BJ (cell line): ENCODE data around the gene EPB41L4A. TPM values are rescaled to one million over a fixed set of nuclear protein-coding genes. Genes with fewer than 3 reads are reported as not detected.

Experiments used
- CTCF ChIA-PET: fragments of 350-600 bp; formaldehyde crosslinking; extraction: SDS; loops from one replicate; lab custom pipeline; 2021; ENCODE audit warnings: antibody characterized with exemption, inconsistent platforms; lab: Yijun Ruan, JAX
- POLR2A ChIA-PET: fragments of 300-600 bp; sonication (Branson Sonifier 250); formaldehyde crosslinking; extraction: SDS; loops from one replicate; lab custom pipeline; 2021; ENCODE audit warnings: antibody characterized with exemption; lab: Charles Lee
- DNase-seq: peaks from one replicate; pipeline ENCODE4 v3.0.0-alpha.2; 2011; ENCODE audit warnings: low read depth
- H3K27me3 ChIP-seq: 2 replicates; pipeline ENCODE4 v1.6.0; 2011; ENCODE audit warnings: low read length; ENCODE audit not compliant: control insufficient read depth, insufficient read depth
- H3K36me3 ChIP-seq: 2 replicates; pipeline ENCODE4 v1.5.1; 2011; ENCODE audit warnings: low read length; ENCODE audit not compliant: control insufficient read depth, insufficient read depth
- H3K4me3 ChIP-seq: 2 replicates; pipeline ENCODE4 v1.5.1; 2011; ENCODE audit warnings: low read depth, mild to moderate bottlenecking, control low read depth, low read length
- polyA plus RNA-seq: library from polyadenylated mRNA; depleted of rRNA; stranded (reverse); fragments of >200 nt; gene quantifications from 2 replicates; pipeline ENCODE4 v1.2.3, GENCODE V29; 2011
- TF ChIP-seq, protein P1 (sequence below): IDR thresholded peaks from 2 replicates; pipeline ENCODE4 v1.5.1; 2011; ENCODE audit warnings: low read depth, mild to moderate bottlenecking, control low read depth, inconsistent platforms, low read length, moderate library complexity; ENCODE audit not compliant: insufficient read depth

EPB41L4A gene
- polyA plus RNA-seq, 1 experiment = 0.04 TPM

DNA sequence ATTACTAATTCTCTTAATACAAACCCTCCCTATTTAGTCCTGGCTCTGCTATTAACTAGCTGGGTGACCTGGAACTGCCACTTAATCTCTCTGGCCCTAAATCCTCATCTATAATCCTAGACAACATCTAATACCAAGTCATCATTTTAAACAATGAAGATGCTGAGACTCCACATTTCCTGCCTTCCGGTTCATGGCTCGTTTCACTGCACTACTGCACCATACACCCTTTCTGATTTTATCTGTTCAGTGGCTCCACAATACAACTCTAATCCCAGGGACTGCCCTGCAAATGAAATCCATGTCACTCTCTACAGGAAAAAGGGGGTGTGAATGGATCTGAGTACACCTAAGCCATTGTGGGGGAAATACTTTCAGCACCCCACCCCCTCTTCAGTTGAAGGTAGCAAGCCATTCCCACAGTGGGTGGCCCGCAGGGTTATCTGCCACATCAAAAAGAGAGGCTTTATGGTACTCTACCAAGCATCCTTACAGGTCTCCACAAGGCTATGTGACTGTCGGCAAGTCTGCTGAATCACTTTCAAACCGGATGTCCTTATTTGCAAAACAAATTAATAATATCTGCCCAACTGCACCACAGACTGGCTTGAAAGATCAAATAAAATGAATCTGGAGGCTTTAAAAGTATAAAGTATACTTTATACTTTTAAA, 89.5 kb downstream of the EPB41L4A start:
- ChIA-PET POLR2A (no interaction called here), CTCF (no interaction called here)
- no peaks in the 10 kb centered on the region; the same call in 1 of the 2 replicates for H3K27me3 ChIP-seq
- H3K4me3 ChIP-seq = no peak overlapping the region
- DNase-seq = no peak
- TF ChIP-seq, protein P1, sequence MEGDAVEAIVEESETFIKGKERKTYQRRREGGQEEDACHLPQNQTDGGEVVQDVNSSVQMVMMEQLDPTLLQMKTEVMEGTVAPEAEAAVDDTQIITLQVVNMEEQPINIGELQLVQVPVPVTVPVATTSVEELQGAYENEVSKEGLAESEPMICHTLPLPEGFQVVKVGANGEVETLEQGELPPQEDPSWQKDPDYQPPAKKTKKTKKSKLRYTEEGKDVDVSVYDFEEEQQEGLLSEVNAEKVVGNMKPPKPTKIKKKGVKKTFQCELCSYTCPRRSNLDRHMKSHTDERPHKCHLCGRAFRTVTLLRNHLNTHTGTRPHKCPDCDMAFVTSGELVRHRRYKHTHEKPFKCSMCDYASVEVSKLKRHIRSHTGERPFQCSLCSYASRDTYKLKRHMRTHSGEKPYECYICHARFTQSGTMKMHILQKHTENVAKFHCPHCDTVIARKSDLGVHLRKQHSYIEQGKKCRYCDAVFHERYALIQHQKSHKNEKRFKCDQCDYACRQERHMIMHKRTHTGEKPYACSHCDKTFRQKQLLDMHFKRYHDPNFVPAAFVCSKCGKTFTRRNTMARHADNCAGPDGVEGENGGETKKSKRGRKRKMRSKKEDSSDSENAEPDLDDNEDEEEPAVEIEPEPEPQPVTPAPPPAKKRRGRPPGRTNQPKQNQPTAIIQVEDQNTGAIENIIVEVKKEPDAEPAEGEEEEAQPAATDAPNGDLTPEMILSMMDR = no peak
- H3K36me3 ChIP-seq = no peaks in the 10 kb centered on the region

DNA sequence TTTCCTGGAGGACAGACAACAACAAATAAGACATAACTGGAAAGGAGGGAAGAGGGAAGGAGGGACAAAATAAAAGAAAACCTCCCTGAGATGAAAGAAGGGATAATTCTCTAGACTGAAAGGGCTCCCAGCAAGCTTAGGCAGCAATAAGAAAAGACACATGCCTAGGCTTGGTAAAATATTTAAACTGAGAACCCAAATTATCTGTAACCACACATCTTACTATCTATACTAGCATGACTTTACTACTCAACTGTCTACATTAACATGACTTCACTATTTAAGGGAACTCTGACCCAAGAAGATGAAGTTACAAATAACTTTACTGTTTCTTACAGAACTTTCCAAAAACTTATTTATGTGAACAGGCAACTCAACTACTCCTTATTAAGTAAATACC, 95.9 kb downstream of the EPB41L4A start:
- POLR2A ChIA-PET = no interaction called here
- CTCF ChIA-PET = no interaction called here
- DNase-seq = no peak
- no peaks in the 10 kb centered on the region for H3K36me3 ChIP-seq
- TF ChIP-seq, protein P1 = no peak
- H3K4me3 ChIP-seq = no peak overlapping the region
- H3K27me3 ChIP-seq = no peaks in the 10 kb centered on the region; the same call in 1 of the 2 replicates

DNA sequence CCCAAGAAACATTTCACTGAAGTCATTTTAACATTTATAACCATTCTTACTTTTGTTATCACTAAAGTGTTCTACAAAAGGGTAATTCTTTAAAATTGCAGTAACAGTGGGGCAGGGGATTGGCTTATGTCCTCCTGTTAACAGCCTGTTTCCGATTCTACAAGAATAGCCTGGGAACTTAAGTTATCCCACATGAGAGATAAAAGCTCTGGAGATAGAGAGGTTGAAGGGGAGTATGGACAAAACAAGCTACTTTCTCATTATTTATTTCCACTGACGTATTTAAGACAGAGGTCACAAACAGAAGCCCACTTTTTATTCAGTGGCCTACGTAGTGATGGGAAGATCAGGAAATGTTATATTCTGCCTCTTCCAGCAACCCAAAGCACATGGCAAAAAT, 98.7 kb downstream of the EPB41L4A start:
- CTCF ChIA-PET = no interaction called here
- Histone ChIP-seq H3K4me3 (no peak overlapping the region), H3K27me3 (no peaks in the 10 kb centered on the region), H3K36me3 (no peaks in the 10 kb centered on the region)
- POLR2A ChIA-PET = no interaction called here
- DNase-seq = no peak
- TF ChIP-seq, protein P1 = no peak

DNA sequence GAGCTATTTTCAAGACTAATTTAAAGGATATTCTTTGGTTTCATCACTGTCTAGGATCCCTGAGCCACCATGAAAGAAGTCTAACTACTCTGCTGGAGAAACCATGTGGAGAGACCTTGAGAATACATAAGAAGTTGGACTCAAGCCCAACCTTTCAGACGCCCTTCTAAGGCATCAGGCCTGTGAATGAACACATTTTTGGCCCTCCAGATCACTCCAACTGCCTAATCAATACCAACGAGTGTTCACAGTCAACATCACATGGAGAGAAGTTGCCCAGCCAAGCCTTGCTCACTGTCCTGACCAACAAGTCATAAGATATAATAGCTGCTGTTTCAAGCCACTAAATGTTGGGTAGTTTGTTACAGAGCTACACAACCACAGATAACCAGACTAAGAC, 100.7 kb downstream of the EPB41L4A start:
- TF ChIP-seq, protein P1 = no peak
- DNase-seq = no peak
- ChIA-PET POLR2A (no interaction called here), CTCF (no interaction called here)
- H3K4me3 ChIP-seq = no peak overlapping the region
- no peaks in the 10 kb centered on the region for H3K36me3 ChIP-seq
- no peaks in the 10 kb centered on the region for H3K27me3 ChIP-seq

DNA sequence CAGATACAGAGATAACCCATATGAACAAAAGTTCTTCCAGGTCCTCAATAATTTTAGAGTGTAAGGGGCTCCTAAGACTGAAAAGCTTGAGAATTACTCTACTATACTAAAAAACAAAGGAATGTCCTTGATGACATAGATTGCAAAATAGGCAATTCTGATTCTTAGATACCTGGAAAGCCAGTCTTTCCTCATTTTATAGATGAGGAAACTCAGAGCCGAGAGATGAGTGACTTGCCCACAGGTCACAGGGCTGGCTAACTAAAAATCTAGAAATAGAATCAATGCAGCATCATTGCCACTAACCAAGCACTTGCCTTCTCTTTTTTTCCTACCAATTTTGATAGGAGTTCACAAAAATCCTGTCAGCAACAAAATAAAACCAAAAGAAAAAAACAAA, 101.2 kb downstream of the EPB41L4A start:
- CTCF ChIA-PET = no interaction called here
- DNase-seq = no peak
- H3K36me3 ChIP-seq = no peaks in the 10 kb centered on the region
- TF ChIP-seq, protein P1 = no peak
- no peaks in the 10 kb centered on the region for H3K27me3 ChIP-seq
- H3K4me3 ChIP-seq = no peak overlapping the region
- POLR2A ChIA-PET = no interaction called here
